Measurements from ENCODE around the gene KIR3DL1.
"Not testable (repeated sequence)": the region's sequence is repeated elsewhere in the genome, so short reads cannot be mapped to it uniquely, and the experiment has no call there.

KIR3DL1 gene

GRCh38 chr19:54816251-54816650, at the start of gene KIR3DL1:
TSS of gene KIR3DL1 (plus strand) at chr19:54816468.
- not testable (repeated sequence) for DNase-seq

DNA sequence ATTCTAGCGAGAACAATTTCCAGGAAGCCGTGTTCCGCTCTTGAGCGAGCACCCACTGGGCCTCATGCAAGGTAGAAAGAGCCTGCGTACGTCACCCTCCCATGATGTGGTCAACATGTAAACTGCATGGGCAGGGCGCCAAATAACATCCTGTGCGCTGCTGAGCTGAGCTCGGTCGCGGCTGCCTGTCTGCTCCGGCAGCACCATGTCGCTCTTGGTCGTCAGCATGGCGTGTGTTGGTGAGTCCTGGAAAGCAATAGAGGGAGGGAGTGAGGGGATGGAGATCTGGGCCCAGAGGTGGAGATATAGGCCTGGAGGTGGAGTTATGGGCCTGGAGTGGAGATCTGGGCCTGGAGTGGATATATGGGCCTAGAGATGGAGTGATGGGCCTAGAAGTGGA, 46.6 kb upstream of the KIR3DL1 start, which contains the start of gene KIR2DL1:
Gene KIR2DL1, plus strand, starts transcription at position 148 of the 400 bp plus-strand sequence. Its CDS starts 58 bp downstream, at position 206.
- not testable (repeated sequence) for DNase-seq

- DNase-seq: not testable (repeated sequence)
Measured at GRCh38 chr19:54770511-54770910, 45.8 kb upstream of the KIR3DL1 start.

- peak; percentile 41 to 49 for DNase-seq
Measured at GRCh38 chr19:54771018-54771960, 45.0 kb upstream of the KIR3DL1 start.

DNA sequence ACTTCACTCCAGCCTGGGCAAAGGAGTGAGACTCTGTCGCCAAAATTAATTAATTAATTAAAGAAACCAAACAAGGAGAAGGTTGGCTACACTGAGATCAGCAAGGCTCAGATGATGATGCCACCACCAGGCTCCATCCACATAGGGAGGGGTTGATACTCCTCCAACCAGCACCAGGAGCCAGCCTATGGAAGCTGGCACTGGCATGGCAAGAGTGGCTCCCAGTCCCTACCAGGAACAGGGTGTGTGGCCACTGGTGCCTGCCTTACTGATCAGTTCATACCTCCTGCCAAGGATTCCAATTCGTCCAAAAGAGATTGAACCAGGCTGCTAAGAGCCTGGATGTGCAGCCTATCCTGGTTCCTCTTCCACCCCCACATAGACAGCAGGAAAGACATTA, 43.6 kb upstream of the KIR3DL1 start:
- DNase-seq: not testable (repeated sequence)

GRCh38 chr19:54775095-54775815, 41.0 kb upstream of the KIR3DL1 start:
- not testable (repeated sequence) for DNase-seq

DNA sequence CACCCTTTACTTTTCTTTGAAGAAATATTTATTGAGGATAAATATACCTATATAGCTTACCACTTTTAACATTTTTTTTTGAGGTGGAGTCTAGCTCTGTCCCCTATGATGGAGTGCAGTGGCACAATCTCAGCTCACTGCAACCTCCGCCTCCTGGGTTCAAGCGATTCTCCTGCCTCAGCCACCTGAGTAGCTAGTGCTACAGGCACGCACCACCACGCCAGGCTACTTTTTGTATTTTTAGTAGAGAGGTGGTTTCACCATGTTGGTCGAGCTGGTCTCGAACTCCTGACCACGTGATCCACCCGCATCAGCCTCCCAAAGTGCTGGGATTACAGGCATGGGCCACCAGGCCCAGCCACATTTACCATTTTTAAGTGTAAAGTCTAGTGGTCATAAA, 40.4 kb upstream of the KIR3DL1 start:
- DNase-seq: not testable (repeated sequence)

GRCh38 chr19:54777851-54778250, 38.4 kb upstream of the KIR3DL1 start:
- DNase-seq: not testable (repeated sequence)

DNA sequence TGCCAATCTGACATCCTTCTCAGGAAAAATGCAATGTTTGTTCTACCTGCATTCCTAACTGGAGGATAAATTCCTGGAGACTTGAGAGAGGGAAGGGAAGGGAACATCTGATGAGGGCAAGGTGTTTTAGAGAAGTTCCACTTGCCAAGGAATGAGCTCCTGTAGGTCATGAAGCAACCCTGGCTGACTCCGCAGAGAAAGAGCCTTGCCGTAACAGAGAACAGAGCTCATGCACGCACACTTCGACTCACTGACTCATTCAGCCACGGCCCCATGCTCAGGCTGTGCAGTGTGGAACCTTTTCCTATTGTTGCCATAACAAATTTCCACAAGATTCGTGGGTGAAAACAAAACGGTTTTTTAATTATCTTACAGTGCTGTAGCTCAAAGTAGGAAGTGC, 37.4 kb upstream of the KIR3DL1 start:
- not testable (repeated sequence) for DNase-seq

DNA sequence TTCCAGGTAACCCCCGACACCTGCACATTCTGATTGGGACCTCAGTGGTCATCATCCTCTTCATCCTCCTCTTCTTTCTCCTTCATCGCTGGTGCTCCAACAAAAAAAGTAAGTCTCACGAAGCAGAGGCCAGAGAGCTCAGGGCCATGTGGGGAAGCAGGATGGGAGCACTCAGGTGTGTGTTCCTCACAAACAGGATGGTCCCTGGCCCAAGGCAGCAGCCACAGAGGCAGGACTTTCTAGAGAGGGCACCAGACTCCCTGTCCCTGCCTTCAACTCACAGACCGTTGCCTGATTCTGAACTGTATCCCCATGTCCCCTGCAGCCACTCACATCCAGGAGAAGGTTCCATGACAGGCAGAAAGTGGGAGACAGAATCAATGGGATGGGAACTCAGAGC, 33.4 kb upstream of the KIR3DL1 start:
- DNase-seq: not testable (repeated sequence)

DNA sequence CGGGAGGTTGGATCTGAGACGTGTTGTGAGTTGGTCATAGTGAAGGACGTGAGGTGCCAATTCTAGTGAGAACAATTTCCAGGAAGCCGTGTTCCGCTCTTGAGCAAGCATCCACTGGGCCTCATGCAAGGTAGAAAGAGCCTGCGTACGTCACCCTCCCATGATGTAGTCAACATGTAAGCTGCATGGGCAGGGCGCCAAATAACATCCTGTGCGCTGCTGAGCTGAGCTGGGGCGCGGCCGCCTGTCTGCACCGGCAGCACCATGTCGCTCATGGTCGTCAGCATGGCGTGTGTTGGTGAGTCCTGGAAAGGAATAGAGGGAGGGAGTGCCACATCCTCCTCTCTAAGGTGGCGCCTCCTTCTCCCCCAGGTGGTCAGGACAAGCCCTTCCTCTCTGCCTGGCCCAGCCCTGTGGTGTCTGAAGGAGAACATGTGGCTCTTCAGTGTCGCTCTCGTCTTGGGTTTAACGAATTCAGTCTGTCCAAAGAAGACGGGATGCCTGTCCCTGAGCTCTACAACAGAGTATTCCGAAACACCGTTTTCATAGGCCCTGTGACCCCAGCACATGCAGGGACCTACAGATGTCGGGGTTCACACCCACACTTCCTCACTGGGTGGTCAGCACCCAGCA, 30.1 kb upstream of the KIR3DL1 start:
- DNase-seq: not testable (repeated sequence)

- DNase-seq: not testable (repeated sequence)
Measured at GRCh38 chr19:54788154-54788553, 28.1 kb upstream of the KIR3DL1 start.

DNA sequence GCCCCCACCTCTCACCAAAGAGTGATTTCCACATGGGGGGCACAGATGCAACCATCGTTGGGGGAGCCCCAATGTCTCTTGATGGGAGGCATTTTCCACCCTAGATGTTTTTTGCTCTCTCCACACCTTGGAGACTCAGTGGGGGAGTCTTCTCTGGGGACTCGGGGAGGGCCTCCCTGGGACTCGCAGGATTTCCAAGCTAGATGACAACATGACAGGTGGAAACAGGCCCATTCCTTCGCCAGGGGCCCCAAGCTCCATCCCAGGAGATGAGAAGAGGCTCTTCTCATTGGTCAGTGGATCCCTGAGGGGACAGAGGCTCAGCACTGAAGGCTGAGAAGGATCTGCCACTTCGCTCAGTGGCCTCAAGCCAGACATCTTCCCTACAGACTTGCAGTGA, 25.6 kb upstream of the KIR3DL1 start:
- no peak for DNase-seq

DNA sequence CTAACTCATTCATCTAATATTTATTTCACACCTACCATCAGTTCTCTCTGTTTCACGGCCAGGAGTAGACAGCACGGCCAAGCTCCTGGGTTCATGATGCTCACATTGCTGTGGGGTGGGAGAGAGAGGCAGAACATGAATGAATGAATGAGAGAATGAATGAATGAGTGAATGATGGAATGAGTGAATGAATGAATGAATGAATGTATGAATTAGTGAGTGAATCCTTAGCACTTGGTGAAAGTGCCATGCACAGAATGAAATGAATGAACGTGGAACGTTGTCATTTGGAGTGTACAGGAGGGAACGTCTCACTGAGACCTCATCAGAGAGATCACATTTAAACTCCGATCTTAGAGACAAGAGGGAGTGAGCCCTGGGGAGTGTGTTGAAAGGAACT, 24.8 kb upstream of the KIR3DL1 start:
- DNase-seq: no peak

DNA sequence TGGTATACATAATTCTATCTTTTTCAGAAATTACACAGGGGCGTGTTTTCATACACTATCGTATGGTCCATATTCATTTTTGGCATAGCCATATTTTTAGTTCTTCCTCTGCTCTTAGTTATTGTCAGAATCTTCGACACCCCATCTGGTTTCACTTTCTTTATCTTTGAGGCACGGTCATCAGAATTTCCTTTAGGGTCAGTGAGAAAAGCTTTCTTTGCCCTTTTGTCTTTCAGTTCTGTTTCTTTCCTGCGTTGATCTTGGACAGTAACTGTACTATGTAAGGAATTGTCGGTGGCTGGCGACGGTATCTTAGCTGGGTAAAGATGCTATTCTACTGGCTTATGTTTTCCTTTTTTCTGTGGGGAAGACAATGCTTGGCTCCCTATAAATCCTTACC, 23.5 kb upstream of the KIR3DL1 start:
- DNase-seq: no peak

GRCh38 chr19:54795758-54796157, 20.5 kb upstream of the KIR3DL1 start:
- DNase-seq: no peak

DNA sequence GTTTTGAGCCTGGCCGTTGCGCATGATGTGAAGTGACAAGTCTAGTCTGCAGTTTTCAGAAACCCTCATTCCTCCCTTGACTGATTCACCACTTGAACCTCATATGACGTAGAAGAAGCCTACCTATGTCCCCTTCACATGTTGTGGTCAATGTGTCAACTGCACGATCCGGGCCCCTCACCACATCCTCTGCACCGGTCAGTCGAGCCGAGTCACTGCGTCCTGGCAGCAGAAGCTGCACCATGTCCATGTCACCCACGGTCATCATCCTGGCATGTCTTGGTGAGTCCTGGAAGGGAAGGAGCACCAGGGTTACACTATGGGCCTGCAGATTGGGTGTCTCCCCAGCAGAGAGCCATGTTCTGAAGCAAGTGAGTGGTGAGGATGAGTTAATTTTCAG, 12.9 kb upstream of the KIR3DL1 start, which contains the start of gene KIR2DL4:
Gene KIR2DL4, plus strand, starts transcription at position 201 of the 400 bp plus-strand sequence. Its CDS starts 42 bp downstream, at position 243.
- DNase-seq: no peak

DNA sequence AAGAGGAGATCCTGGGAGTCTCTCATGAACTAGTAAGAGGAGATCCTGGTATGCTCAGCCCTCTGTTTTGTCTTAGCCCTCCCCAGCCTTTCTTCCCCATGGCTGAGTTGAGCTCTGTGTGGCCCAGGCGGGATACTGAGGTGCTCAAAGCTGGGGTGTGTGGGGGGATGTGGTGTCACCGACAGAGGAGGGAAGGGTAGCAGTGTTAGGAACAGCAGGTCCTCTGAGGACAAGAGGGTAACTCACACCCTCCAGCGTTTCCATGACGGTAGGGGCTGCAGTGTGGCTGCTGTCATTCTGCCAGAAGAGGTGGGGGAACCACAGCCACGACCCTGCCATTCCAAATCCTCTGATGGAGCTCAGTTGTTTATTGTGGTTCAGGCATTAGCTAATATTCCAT, 12.2 kb upstream of the KIR3DL1 start:
- no peak for DNase-seq

DNA sequence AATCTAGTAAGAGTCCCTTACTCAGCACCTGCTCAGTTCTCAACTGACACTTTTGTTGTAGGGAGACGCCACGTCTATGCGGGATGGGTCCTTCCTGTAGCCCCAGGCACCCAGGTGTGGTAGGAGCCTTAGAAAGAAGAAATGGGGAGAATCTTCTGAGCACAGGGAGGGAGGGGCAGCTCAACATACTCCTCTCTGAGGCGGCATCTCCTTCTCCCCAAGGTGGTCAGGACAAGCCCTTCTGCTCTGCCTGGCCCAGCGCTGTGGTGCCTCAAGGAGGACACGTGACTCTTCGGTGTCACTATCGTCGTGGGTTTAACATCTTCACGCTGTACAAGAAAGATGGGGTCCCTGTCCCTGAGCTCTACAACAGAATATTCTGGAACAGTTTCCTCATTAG, 11.7 kb upstream of the KIR3DL1 start:
- DNase-seq: no peak

DNA sequence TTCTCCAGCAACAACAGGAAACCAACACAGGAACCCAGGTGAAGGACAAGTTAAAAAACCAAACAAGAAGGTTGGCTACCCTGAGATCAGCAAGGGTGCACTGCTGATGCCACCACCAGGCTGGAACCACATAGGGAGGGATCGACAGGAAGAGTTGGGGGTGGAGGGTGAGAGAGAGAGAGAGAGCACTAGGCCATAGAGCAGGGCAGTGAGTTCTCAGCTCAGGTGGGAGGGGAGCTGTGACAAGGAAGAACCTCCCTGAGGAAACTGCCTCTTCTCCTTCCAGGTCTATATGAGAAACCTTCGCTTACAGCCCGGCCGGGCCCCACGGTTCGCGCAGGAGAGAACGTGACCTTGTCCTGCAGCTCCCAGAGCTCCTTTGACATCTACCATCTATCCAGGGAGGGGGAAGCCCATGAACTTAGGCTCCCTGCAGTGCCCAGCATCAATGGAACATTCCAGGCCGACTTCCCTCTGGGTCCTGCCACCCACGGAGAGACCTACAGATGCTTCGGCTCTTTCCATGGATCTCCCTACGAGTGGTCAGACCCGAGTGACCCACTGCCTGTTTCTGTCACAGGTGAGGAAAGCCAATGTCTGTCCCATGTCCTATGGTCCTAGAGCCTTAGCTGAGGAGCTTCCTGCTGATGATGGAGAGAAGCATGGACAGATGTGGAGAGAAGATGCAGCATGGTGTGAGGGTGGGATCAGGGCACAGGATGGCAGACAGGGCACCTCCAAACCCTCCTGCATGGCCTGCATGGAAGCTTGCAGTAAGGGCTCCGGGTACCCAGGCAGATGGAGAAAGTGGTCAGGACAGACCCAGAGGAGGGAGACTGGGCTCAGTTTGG, 10.4 kb upstream of the KIR3DL1 start:
- no peak for DNase-seq

- DNase-seq: no peak
Measured at GRCh38 chr19:54806516-54806838, 9.8 kb upstream of the KIR3DL1 start.

DNA sequence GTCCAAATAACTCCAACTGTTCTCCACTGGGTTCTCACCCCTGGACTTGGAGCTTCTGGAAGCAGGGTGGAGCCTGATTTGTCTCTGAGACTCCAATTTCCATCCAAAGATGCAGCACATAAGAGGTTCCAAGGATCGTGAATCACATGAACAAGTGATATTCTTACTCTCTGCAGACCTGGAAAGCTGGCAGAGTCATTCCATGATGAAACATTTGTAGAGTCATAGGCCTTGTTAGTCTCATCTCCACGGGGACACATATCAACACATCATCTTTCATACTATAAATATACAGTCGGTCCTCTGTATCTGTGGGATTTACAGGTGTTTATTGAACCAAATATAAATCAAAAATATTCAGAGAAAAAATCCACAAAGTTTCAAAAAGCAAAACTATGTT, 1.7 kb upstream of the KIR3DL1 start:
- not testable (repeated sequence) for DNase-seq
